AG09309 (cell line): Measurements from ENCODE around the gene RBMS3.

Experiments
- DNase-seq: peaks from one replicate; pipeline ENCODE4 v3.0.0-alpha.2; 2010; ENCODE audit warnings: low read depth
- H3K4me3 ChIP-seq: 2 replicates; pipeline ENCODE4 v1.5.1; 2011; ENCODE audit warnings: mild to moderate bottlenecking, low read depth, low read length, moderate library complexity; ENCODE audit not compliant: control insufficient read depth
- CTCF ChIP-seq: IDR thresholded peaks from 2 replicates; pipeline ENCODE4 v1.5.1; 2011; ENCODE audit warnings: mild to moderate bottlenecking, low read depth, low read length, inconsistent platforms; ENCODE audit not compliant: insufficient read depth, control insufficient read depth; ENCODE audit errors: missing control alignments

Gene RBMS3

DNA sequence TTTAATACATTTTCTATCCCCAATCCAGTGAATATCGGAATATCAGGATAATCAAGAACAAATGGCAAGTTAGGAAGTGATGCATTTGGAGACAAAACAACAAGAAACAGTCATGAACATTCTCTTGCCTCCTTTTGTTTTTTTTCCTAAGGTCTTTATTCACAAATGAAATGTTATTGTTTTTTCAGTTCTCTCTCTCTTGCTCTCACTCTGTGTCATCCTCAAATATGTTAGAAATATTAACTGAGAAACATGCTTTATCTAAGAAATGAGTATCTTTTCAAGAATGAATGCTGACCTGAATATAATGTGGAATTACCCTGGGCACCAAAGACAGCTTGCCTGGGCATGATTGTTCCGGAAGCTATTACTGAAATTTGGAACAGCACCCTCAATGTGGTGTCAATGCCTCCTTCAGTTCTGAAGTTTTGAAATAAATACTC lies 51.3 kb downstream of the RBMS3 start:
- no peak for TF ChIP-seq CTCF
- no peak for DNase-seq
- H3K4me3 ChIP-seq: no peak overlapping the region

DNA sequence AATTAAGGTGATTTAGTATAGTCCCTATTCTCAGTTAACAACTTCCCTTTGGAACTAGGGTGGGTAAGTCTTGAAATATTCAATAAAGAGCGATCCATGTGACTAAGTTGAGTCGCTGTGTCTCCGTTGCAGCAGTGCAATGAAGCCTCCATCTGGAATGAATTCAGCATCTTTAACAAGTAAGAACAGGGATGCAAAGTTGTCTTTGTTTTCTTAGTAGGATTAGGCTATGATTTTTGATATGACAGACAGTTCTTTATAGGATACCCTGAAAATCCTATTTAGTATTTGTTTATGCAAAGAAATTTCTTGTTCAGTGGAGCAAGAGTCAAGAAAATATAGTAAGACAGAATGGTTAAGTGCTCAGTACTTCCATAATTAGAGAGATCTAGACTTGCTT lies 52.7 kb downstream of the RBMS3 start:
- TF ChIP-seq CTCF: no peak
- no peak for DNase-seq

DNA sequence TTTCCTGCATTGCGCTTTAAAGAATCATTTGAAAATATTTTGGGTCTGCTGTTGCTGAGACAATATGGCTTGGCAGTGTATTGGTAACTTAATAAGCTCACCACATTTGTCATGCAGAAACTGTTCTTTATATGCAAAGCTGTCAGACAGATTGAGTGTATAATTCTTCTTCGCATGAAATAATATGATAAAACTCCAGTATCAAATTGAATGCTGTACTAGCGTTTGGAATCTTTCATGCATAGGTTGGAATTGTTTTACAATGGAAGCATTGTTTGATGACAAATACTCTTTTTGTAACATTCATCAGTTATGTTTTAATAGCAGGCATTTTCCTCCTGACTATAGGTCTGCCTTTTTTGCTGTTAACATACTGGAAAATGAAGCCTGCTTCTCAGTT lies 53.8 kb downstream of the RBMS3 start:
- TF ChIP-seq CTCF: no peak
- no peak for DNase-seq
- H3K4me3 ChIP-seq: no peak overlapping the region

More for the DNA sequence above, 52.7 kb downstream of the RBMS3 start:
- no peak overlapping the region for H3K4me3 ChIP-seq

DNA sequence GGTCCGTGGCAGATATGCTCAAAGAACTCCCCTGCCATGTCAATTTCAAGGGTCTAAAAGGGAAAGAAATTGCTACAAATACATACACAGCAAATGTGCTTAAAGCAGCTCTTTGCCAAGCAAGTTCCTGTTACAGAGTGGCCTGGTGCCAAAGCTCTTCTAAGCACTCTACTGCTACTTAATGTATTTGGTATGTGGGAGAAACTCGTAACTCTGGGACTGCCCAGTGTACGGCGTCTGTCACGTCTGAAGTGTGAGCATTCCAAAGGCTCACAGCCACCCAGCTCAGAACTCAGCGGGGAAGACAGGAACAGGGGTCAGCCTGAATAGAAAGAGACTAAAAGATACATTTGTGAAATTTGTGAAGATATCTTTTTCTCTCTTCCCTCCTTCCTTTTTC lies 54.6 kb downstream of the RBMS3 start:
- no peak for TF ChIP-seq CTCF
- H3K4me3 ChIP-seq: peak overlapping the region; percentile 29
- peak; percentile 96 for DNase-seq

- peak overlapping the region; percentile 29 for H3K4me3 ChIP-seq
- TF ChIP-seq CTCF: no peak
- DNase-seq: no peak
Observed at GRCh38 chr3:29335943-29336342, 55.1 kb downstream of the RBMS3 start.

GRCh38 chr3:29337565-29337964 lies 56.7 kb downstream of the RBMS3 start:
- TF ChIP-seq CTCF: no peak
- no peak overlapping the region for H3K4me3 ChIP-seq
- DNase-seq: no peak

- no peak for DNase-seq
- no peak for TF ChIP-seq CTCF
- H3K4me3 ChIP-seq: no peak overlapping the region
Observed at GRCh38 chr3:29338377-29338776, 57.5 kb downstream of the RBMS3 start.
